Tibial nerve (tissue), 4 donors: ENCODE results near the gene ZBTB8B. TPM values are rescaled to one million over a fixed set of nuclear protein-coding genes. Genes with fewer than 3 reads are reported as not detected.

ENCODE experiments used
- DNase-seq, 2 donors: peaks; one replicate each; pipeline ENCODE4 v3.0.0-alpha.2; 2019; ENCODE audit warnings: low spot score in 2 of 2
- H3K27ac ChIP-seq, 4 donors: fragments of 200-600 bp; sonication (generic) in 3 of 4; one replicate each; pipeline ENCODE4 v1.5.1; 2017 to 2019; ENCODE audit warnings: mild to moderate bottlenecking in 1 of 4
- H3K27me3 ChIP-seq, 2 donors: fragments of 200-600 bp; sonication (generic) in 1 of 2; one replicate each; pipeline versions ENCODE4 v1.5.1 to v1.6.0; 2017 to 2019
- H3K36me3 ChIP-seq, 3 donors: fragments of 200-600 bp; sonication (generic); one replicate each; pipeline ENCODE4 v1.5.1; 2018 to 2019
- H3K4me1 ChIP-seq, 4 donors: fragments of 200-600 bp; sonication (generic) in 3 of 4; one replicate each; pipeline ENCODE4 v1.5.1; 2017 to 2019
- H3K4me3 ChIP-seq, 4 donors: fragments of 200-600 bp; sonication (generic) in 3 of 4; one replicate each; pipeline ENCODE4 v1.5.1; 2017 to 2019; ENCODE audit warnings: mild to moderate bottlenecking in 1 of 4, moderate library complexity in 1 of 4
- H3K9me3 ChIP-seq, 4 donors: fragments of 200-600 bp; sonication (generic) in 3 of 4; one replicate each; pipeline ENCODE4 v1.5.1; 2017 to 2019
- CTCF ChIP-seq, 5 experiments: fragments of 200-600 bp in 3 of 5; fragments of 450-650 bp in 2 of 5; sonication (generic) in 3 of 5; IDR thresholded peaks; one replicate each; pipeline ENCODE4 v1.5.1; 2016 to 2019; ENCODE audit warnings: antibody characterized with exemption in 5 of 5, mild to moderate bottlenecking in 3 of 5, moderate library complexity in 2 of 5
- EP300 ChIP-seq, 2 donors: sonication (generic); formaldehyde crosslinking; IDR thresholded peaks; one replicate each; pipeline ENCODE4 v1.6.1; 2017; ENCODE audit warnings: antibody characterized with exemption in 2 of 2, mild to moderate bottlenecking in 1 of 2
- POLR2A ChIP-seq, 2 donors: fragments of 450-650 bp; IDR thresholded peaks; one replicate each; pipeline ENCODE4 v1.6.1; 2017; ENCODE audit warnings: antibody characterized with exemption in 2 of 2, mild to moderate bottlenecking in 2 of 2, moderate library complexity in 2 of 2
- WGBS, 2 donors: methylation state at CpG; one replicate each; pipeline ENCODE4 v1.1.5; 2018; 5-methylcytosine and 5-hydroxymethylcytosine counted together
- total RNA-seq, 4 donors: library from RNA; depleted of rRNA; stranded (reverse); fragments of >200 nt; gene quantifications; one replicate each; pipeline ENCODE4 v1.1.0, GENCODE V29; 2016

Gene ZBTB8B
- total RNA-seq, 4 donors from 2014 or later: 0.21 TPM; not detected in 3

GRCh38 chr1:32486463-32487113, 21.7 kb downstream of the ZBTB8B start:
- H3K4me3 ChIP-seq: no peak overlapping the region
- H3K27ac ChIP-seq: no peak overlapping the region
- H3K36me3 ChIP-seq: no peaks in the 10 kb centered on the region
- H3K9me3 ChIP-seq: no peaks in the 10 kb centered on the region
- 91 to 96% methylated on average over 7 of the region's 7 CpGs for WGBS, 2 donors
- TF ChIP-seq POLR2A (IDR thresholded peaks at IDR 0.05): no peak
- TF ChIP-seq EP300 (IDR thresholded peaks at IDR 0.05): no peak
- no peak for TF ChIP-seq CTCF (IDR thresholded peaks at IDR 0.05)
- H3K27me3 ChIP-seq: no peaks in the 10 kb centered on the region
- H3K4me1 ChIP-seq: no peaks in the 10 kb centered on the region
- DNase-seq: no peak

GRCh38 chr1:32487182-32487581, 22.3 kb downstream of the ZBTB8B start:
- Histone ChIP-seq H3K4me3 (no peak overlapping the region), H3K27me3 (no peaks in the 10 kb centered on the region), H3K4me1 (no peaks in the 10 kb centered on the region), H3K9me3 (no peaks in the 10 kb centered on the region), H3K27ac (no peak overlapping the region), H3K36me3 (no peaks in the 10 kb centered on the region)
- DNase-seq: no peak
- WGBS, 2 donors: 88 to 93% methylated on average over 5 of the region's 5 CpGs
- TF ChIP-seq POLR2A (IDR thresholded peaks at IDR 0.05) (no peak), CTCF (IDR thresholded peaks at IDR 0.05) (no peak), EP300 (IDR thresholded peaks at IDR 0.05) (no peak)

GRCh38 chr1:32489774-32490454, 25.0 kb downstream of the ZBTB8B start:
- DNase-seq: no peak
- Histone ChIP-seq H3K27ac (no peak overlapping the region), H3K9me3 (no peaks in the 10 kb centered on the region), H3K36me3 (no peaks in the 10 kb centered on the region), H3K27me3 (no peaks in the 10 kb centered on the region), H3K4me1 (peaks cover 0 to 3% (median 0%) of the 10 kb centered on the region in 4 donors), H3K4me3 (no peak overlapping the region)
- 72 to 75% methylated on average over 3 of the region's 3 CpGs for WGBS, 2 donors
- TF ChIP-seq POLR2A (IDR thresholded peaks at IDR 0.05): no peak
- no peak for TF ChIP-seq EP300 (IDR thresholded peaks at IDR 0.05)
- no peak for TF ChIP-seq CTCF (IDR thresholded peaks at IDR 0.05)

GRCh38 chr1:32491386-32491785, 26.5 kb downstream of the ZBTB8B start:
- no peak overlapping the region for H3K4me3 ChIP-seq
- peaks cover 0 to 14% (median 3%) of the 10 kb centered on the region in 4 donors for H3K4me1 ChIP-seq
- no peaks in the 10 kb centered on the region for H3K9me3 ChIP-seq
- WGBS, 2 donors: 92 to 97% methylated on average over 2 of the region's 2 CpGs
- TF ChIP-seq EP300 (IDR thresholded peaks at IDR 0.05) (no peak), CTCF (IDR thresholded peaks at IDR 0.05) (no peak), POLR2A (IDR thresholded peaks at IDR 0.05) (no peak)
- DNase-seq: no peak
- no peaks in the 10 kb centered on the region for H3K27me3 ChIP-seq
- H3K27ac ChIP-seq: no peak overlapping the region
- no peaks in the 10 kb centered on the region for H3K36me3 ChIP-seq

- no peak for DNase-seq
- Histone ChIP-seq H3K9me3 (no peaks in the 10 kb centered on the region), H3K4me3 (no peak overlapping the region), H3K27ac (no peak overlapping the region), H3K27me3 (no peaks in the 10 kb centered on the region), H3K36me3 (no peaks in the 10 kb centered on the region), H3K4me1 (peaks cover 0 to 25% (median 3%) of the 10 kb centered on the region in 4 donors)
- no peak for TF ChIP-seq EP300 (IDR thresholded peaks at IDR 0.05)
- no peak for TF ChIP-seq POLR2A (IDR thresholded peaks at IDR 0.05)
- no peak for TF ChIP-seq CTCF (IDR thresholded peaks at IDR 0.05)
- WGBS, 2 donors: 43 to 67% methylated on average over 1 of the region's 1 CpG
Measured at GRCh38 chr1:32494196-32494595, 29.3 kb downstream of the ZBTB8B start.
